Esophagus squamous epithelium (tissue), 5 donors: ENCODE results near the gene RASSF10. TPM values are rescaled to one million over a fixed set of nuclear protein-coding genes. Genes with fewer than 3 reads are reported as not detected.
"Not testable (repeated sequence)": the region's sequence is repeated elsewhere in the genome, so short reads cannot be mapped to it uniquely, and the experiment has no call there.

Experiments
- DNase-seq: peaks from one replicate; lab custom pipeline; 2025; lab: John Stamatoyannopoulos, UW
- H3K27ac ChIP-seq, 4 donors: fragments of 200-600 bp; sonication (generic); one replicate each; pipeline ENCODE4 v1.5.1; 2016 to 2019; ENCODE audit warnings: mild to moderate bottlenecking in 1 of 4
- H3K27me3 ChIP-seq, 4 donors: fragments of 200-600 bp; sonication (generic); 1 replicate in 3 of 4; 2 replicates in 1 of 4; pipeline versions ENCODE4 v1.5.1 to v1.6.0; 2017 to 2021; ENCODE audit warnings: antibody characterized with exemption in 1 of 4
- H3K36me3 ChIP-seq, 3 donors: fragments of 200-600 bp; sonication (generic); one replicate each; pipeline ENCODE4 v1.5.1; 2016 to 2019
- H3K4me1 ChIP-seq, 3 donors: fragments of 200-600 bp; sonication (generic); one replicate each; pipeline ENCODE4 v1.5.1; 2017 to 2019
- H3K4me3 ChIP-seq, 4 donors: fragments of 200-600 bp; sonication (generic); 1 replicate in 3 of 4; 2 replicates in 1 of 4; pipeline ENCODE4 v1.5.1; 2016 to 2019; ENCODE audit warnings: mild to moderate bottlenecking in 2 of 4, moderate library complexity in 1 of 4
- H3K9me3 ChIP-seq, 3 donors: fragments of 200-600 bp; sonication (generic); one replicate each; pipeline ENCODE4 v1.5.1; 2016 to 2019
- CTCF ChIP-seq, 6 experiments: fragments of 450-650 bp in 4 of 6; fragments of 200-600 bp in 2 of 6; sonication (generic) in 2 of 6; IDR thresholded peaks; one replicate each; pipeline ENCODE4 v1.5.1; 2016 to 2019; ENCODE audit warnings: antibody characterized with exemption in 6 of 6, mild to moderate bottlenecking in 4 of 6, moderate library complexity in 4 of 6
- POLR2A ChIP-seq, 4 donors: fragments of 450-650 bp; IDR thresholded peaks; one replicate each; pipeline ENCODE4 v1.6.1; 2017; ENCODE audit warnings: antibody characterized with exemption in 4 of 4, mild to moderate bottlenecking in 4 of 4, moderate library complexity in 3 of 4
- WGBS, 2 donors: methylation state at CpG; one replicate each; pipeline ENCODE4 v1.1.5; 2018; 5-methylcytosine and 5-hydroxymethylcytosine counted together
- intact Hi-C: fragments of 100-400 bp; cut with DNase I; formaldehyde crosslinking; loops from one replicate; pipeline ENCODE4 v1.15.0; 2022
- total RNA-seq, 4 donors: library from RNA; depleted of rRNA; stranded (reverse); fragments of >200 nt; gene quantifications; one replicate each; pipeline ENCODE4 v1.1.0, GENCODE V29; 2016
- donor health status: DM: yes; HTN: yes; CAD: no.

Gene RASSF10
- total RNA-seq, 4 donors from 2014 or later: 9.6 to 15.2 (median 11.5) TPM

DNA sequence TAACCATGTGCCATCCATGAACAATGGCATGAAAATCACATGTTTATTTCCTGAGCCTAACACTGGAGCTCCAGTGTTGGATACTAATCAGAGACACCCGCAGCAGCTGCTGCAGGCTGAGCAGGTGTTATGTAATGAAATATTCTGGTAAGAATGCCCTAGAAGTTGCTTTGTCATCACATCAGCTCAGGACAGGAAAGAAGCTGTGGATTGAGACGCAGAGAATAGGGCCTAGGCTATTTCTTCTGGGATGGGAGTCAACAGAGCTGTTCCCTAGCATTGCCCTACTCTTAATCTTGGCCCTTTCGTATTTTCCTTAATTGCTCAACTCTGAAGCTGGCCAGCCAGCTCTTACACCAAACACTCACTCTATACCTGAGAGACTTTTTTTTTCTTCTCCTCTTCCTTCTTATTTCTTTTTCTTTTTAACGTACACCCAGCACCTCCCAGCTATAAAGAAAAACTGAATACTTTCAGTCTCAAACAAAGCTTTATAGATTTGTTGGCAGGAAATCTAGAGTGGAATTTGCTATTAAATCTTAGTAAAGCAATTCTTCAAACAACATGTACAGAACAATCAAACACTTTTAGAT is 31.9 kb downstream of the RASSF10 start:
- Histone ChIP-seq H3K36me3 (no peaks in the 10 kb centered on the region), H3K9me3 (no peaks in the 10 kb centered on the region), H3K4me3 (no peak overlapping the region), H3K27me3 (no peaks in the 10 kb centered on the region), H3K27ac (peak overlapping the region in 3 of 4 donors; percentile 30 to 63 (median 54)), H3K4me1 (peaks cover 3 to 43% (median 5%) of the 10 kb centered on the region in 3 donors)
- DNase-seq: no peak
- intact Hi-C loops: no loop called here
- TF ChIP-seq CTCF (IDR thresholded peaks at IDR 0.05): no peak
- TF ChIP-seq POLR2A (IDR thresholded peaks at IDR 0.05): no peak
- WGBS, 2 donors: 28 to 47% methylated on average over 4 of the region's 4 CpGs

DNA sequence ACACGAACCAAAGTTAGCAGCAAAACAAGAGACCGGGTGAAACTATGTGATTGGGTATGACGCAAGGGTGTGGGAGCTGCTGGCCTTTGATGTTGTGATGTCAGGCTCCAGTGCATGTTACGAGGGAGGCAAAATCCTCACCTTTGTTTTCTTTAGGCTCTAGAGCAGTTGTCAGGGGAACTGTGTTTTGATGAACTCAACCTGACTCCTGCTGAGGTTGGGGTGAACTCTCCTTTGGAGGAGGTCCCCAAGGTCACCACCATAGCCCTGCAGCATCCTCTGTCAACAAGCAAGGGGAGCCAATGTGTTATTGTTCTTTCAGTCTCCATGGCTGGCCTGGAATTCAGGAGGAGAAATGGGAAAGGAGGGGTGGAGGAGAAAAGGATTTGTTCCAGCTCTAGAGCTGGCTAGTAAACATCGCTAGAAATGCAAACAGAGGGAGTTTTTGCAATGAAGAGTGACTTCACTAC is 33.8 kb downstream of the RASSF10 start:
- WGBS, 2 donors: 60 to 65% methylated on average over 4 to 5 of the region's 5 CpGs
- Histone ChIP-seq H3K9me3 (no peaks in the 10 kb centered on the region), H3K36me3 (no peaks in the 10 kb centered on the region), H3K27me3 (no peaks in the 10 kb centered on the region), H3K27ac (no peak overlapping the region), H3K4me1 (peaks cover 3 to 36% (median 5%) of the 10 kb centered on the region in 3 donors), H3K4me3 (no peak overlapping the region)
- intact Hi-C loops: no loop called here
- TF ChIP-seq CTCF (IDR thresholded peaks at IDR 0.05) (no peak), POLR2A (IDR thresholded peaks at IDR 0.05) (no peak)
- no peak for DNase-seq

GRCh38 chr11:13043912-13044628 is 35.0 kb downstream of the RASSF10 start:
- peaks cover 3 to 26% (median 5%) of the 10 kb centered on the region in 3 donors for H3K4me1 ChIP-seq
- no peak overlapping the region for H3K4me3 ChIP-seq
- no peak for TF ChIP-seq CTCF (IDR thresholded peaks at IDR 0.05)
- H3K36me3 ChIP-seq: no peaks in the 10 kb centered on the region
- no peak overlapping the region for H3K27ac ChIP-seq
- DNase-seq: no peak
- peaks cover 0 to under 1% (median 0%) of the 10 kb centered on the region in 4 donors for H3K27me3 ChIP-seq
- H3K9me3 ChIP-seq: no peaks in the 10 kb centered on the region
- intact Hi-C loops: no loop called here
- WGBS, 2 donors: 86 to 95% methylated on average over 3 to 4 of the region's 4 CpGs

- H3K4me3 ChIP-seq, H3K27ac ChIP-seq, DNase-seq, H3K36me3 ChIP-seq, intact Hi-C loops, H3K27me3 ChIP-seq, H3K9me3 ChIP-seq: not testable (repeated sequence)
- 77 to 91% methylated on average over 8 of the region's 8 CpGs for WGBS, 2 donors
- peaks cover 3 to 27% (median 5%) of the 10 kb centered on the region in 3 donors for H3K4me1 ChIP-seq
Observed at GRCh38 chr11:13045089-13045488, 36.0 kb downstream of the RASSF10 start.

- Histone ChIP-seq H3K27ac (no peak overlapping the region), H3K4me1 (peaks cover under 1 to 27% (median 3%) of the 10 kb centered on the region in 3 donors)
Observed at GRCh38 chr11:13045734-13046133, 36.6 kb downstream of the RASSF10 start.

More at GRCh38 chr11:13045734-13046133, 36.6 kb downstream of the RASSF10 start:
- TF ChIP-seq CTCF (IDR thresholded peaks at IDR 0.05) (no peak), POLR2A (IDR thresholded peaks at IDR 0.05) (no peak)
- Histone ChIP-seq H3K27me3 (peaks cover 0 to 4% (median 0%) of the 10 kb centered on the region in 4 donors), H3K36me3 (no peaks in the 10 kb centered on the region), H3K4me3 (no peak overlapping the region), H3K9me3 (no peaks in the 10 kb centered on the region)
- intact Hi-C loops: no loop called here
- WGBS, 2 donors: 68 to 85% methylated on average over 5 of the region's 5 CpGs
- no peak for DNase-seq
